Progenitor cell of endocrine pancreas (in vitro differentiated cells): ENCODE data around the gene RAB1A. TPM values are rescaled to one million over a fixed set of nuclear protein-coding genes. Genes with fewer than 3 reads are reported as not detected.

Source experiments
- DNase-seq: peaks from one replicate; pipeline ENCODE4 v3.0.0; 2021; ENCODE audit warnings: low spot score; ENCODE audit not compliant: unreplicated experiment
- H3K27ac Mint-ChIP-seq: 2 replicates; pipeline ENCODE4 v1.8.0; 2021; ENCODE audit warnings: mild to moderate bottlenecking, moderate library complexity, mixed read lengths
- H3K27me3 Mint-ChIP-seq: 2 replicates; pipeline ENCODE4 v1.8.0; 2021; ENCODE audit warnings: mixed read lengths
- H3K36me3 Mint-ChIP-seq: 2 replicates; pipeline ENCODE4 v1.8.0; 2022; ENCODE audit warnings: mixed read lengths; ENCODE audit not compliant: insufficient read depth
- H3K4me1 Mint-ChIP-seq: 2 replicates; pipeline ENCODE4 v1.8.0; 2021; ENCODE audit warnings: low read depth, mixed read lengths
- H3K4me3 Mint-ChIP-seq: 2 replicates; pipeline ENCODE4 v1.8.0; 2021; ENCODE audit warnings: low read depth, mild to moderate bottlenecking, moderate library complexity, mixed read lengths
- H3K9me3 Mint-ChIP-seq: 2 replicates; pipeline ENCODE4 v1.8.0; 2021; ENCODE audit warnings: low read depth, mixed read lengths
- total RNA-seq: library from RNA; stranded (reverse); gene quantifications from 2 replicates; pipeline ENCODE4 v1.2.1, GENCODE V29; 2021
- TF ChIP-seq, protein P1 (sequence below): fragments of 200-600 bp; sonication (generic); IDR thresholded peaks from one replicate; pipeline ENCODE4 v1.5.0; 2021; ENCODE audit warnings: antibody characterized with exemption, mild to moderate bottlenecking; ENCODE audit not compliant: unreplicated experiment

RAB1A gene
- total RNA-seq, 1 donor from 2014 or later: 134 TPM

DNA sequence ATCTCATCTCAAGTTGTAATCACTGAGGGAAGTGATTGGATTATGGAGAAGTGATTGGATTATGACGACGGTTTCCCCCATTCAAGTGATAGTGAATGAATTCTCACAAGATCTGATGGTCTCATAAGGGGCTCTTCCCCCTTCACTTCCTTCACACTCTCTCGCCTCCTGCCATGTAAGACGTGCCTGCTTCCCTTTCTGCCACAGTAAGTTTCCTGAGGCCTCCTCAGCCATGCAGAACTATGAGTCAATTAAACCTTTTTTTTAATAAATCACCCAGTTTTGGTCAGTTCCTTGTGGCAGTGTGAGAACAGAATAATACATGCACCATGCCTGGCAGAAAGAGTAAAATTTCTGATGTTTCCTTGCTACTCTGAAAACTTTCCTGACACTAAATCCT is 37.1 kb downstream of the RAB1A start:
- no peak for DNase-seq
- TF ChIP-seq, protein P1, sequence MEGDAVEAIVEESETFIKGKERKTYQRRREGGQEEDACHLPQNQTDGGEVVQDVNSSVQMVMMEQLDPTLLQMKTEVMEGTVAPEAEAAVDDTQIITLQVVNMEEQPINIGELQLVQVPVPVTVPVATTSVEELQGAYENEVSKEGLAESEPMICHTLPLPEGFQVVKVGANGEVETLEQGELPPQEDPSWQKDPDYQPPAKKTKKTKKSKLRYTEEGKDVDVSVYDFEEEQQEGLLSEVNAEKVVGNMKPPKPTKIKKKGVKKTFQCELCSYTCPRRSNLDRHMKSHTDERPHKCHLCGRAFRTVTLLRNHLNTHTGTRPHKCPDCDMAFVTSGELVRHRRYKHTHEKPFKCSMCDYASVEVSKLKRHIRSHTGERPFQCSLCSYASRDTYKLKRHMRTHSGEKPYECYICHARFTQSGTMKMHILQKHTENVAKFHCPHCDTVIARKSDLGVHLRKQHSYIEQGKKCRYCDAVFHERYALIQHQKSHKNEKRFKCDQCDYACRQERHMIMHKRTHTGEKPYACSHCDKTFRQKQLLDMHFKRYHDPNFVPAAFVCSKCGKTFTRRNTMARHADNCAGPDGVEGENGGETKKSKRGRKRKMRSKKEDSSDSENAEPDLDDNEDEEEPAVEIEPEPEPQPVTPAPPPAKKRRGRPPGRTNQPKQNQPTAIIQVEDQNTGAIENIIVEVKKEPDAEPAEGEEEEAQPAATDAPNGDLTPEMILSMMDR: no peak
- Mint-ChIP-seq H3K9me3 (no peaks in the 10 kb centered on the region), H3K27ac (no peak overlapping the region), H3K27me3 (no peaks in the 10 kb centered on the region), H3K36me3 (peaks cover 32% of the 10 kb centered on the region), H3K4me3 (no peak overlapping the region), H3K4me1 (peaks cover 5% of the 10 kb centered on the region)

DNA sequence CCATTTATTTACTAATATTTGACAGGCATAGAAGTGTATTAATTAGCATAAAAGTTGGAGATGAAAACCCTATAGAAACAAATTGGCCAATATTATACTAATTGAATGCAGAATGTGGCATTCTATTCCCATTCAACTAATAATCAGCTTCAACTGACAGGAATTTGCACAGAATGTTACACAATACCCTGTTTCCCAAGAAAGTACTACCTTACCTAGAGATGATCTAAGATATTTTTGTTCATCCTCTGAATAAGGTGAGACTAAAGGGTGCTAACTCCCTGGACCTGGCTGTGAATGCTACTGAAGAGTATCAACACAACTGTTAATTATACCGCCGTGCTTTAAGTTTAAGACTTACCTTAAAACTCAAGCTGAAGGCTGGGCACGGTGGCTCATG is 44.8 kb downstream of the RAB1A start:
- no peaks in the 10 kb centered on the region for H3K9me3 Mint-ChIP-seq
- no peak overlapping the region for H3K27ac Mint-ChIP-seq
- no peaks in the 10 kb centered on the region for H3K27me3 Mint-ChIP-seq
- H3K36me3 Mint-ChIP-seq: peaks cover 23% of the 10 kb centered on the region
- no peak for DNase-seq
- H3K4me1 Mint-ChIP-seq: peaks cover 5% of the 10 kb centered on the region
- H3K4me3 Mint-ChIP-seq: no peak overlapping the region
- TF ChIP-seq, protein P1: no peak

DNA sequence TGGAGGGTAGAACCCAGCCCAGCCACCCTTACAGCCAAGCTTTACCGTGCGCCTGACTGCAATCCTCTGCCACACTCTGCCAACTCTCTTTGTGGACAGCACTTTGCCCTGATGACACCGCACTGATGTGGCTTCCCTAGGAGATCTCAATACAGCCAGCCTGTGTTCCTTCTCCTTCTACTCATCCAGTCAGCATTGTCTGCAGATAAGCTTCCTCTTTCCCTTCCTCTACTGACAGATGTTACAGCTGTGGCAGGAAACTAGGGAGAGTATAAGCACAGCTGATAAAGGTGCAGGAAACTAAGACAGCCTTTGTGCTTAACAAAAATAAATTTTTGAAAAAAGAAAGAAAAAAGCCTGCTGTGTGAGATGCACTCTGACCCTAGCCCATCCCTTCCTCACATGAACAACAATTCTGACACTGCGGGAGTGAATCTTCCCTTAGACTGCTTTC is 48.6 kb downstream of the RAB1A start:
- Mint-ChIP-seq H3K9me3 (no peaks in the 10 kb centered on the region), H3K27ac (peak overlapping the region; percentile 64), H3K4me3 (no peak overlapping the region), H3K4me1 (no peaks in the 10 kb centered on the region), H3K36me3 (peaks cover 17% of the 10 kb centered on the region), H3K27me3 (no peaks in the 10 kb centered on the region)
- TF ChIP-seq, protein P1: no peak
- no peak for DNase-seq

DNA sequence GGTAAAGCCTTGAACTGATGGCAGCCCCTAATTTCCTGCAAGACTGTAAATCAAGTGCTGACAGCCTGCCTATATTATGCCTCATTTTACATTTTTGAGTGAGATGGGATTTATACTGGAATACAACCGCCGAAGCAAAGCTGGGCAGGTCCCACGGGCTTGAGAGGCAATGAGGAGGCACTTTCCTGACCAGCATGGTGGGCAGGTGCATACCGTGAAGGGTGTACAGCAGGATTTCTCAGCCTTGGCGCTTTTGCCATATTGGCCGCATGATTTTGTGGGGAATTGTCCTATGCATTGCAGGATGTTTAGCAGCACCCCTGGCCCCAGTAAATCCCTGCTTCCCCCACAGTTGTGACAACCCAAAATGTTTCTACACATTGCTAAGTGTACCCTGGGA is 50.9 kb downstream of the RAB1A start:
- TF ChIP-seq, protein P1: no peak
- DNase-seq: no peak
- Mint-ChIP-seq H3K27ac (no peak overlapping the region), H3K9me3 (no peaks in the 10 kb centered on the region), H3K36me3 (peaks cover 10% of the 10 kb centered on the region), H3K4me1 (peaks cover 6% of the 10 kb centered on the region), H3K27me3 (no peaks in the 10 kb centered on the region), H3K4me3 (no peak overlapping the region)

DNA sequence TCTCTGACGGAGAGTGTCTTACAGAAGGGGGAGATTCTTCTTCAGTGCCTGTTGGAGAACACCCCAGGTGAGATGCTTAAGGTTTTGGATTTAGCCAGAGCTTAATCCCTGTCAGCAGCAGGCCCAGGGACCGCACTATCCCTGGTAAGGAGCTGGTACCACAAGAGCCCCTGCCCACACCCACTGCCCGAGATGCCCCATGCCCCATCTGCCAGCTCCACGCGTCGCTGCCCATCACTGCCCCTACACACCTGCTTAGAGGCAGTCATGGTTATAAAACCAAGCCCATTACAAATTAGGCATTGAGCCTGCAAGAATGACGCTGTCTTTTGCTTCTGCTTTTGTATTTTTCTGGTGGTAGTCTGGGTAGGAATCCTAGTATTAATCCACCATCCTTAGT is 52.0 kb downstream of the RAB1A start:
- no peak overlapping the region for H3K4me3 Mint-ChIP-seq
- peaks cover 13% of the 10 kb centered on the region for H3K36me3 Mint-ChIP-seq
- no peak overlapping the region for H3K27ac Mint-ChIP-seq
- H3K27me3 Mint-ChIP-seq: no peaks in the 10 kb centered on the region
- no peak for DNase-seq
- peaks cover 6% of the 10 kb centered on the region for H3K4me1 Mint-ChIP-seq
- H3K9me3 Mint-ChIP-seq: no peaks in the 10 kb centered on the region
- TF ChIP-seq, protein P1: no peak
